ENCODE data around the gene FAM111B.

Gene FAM111B

DNA sequence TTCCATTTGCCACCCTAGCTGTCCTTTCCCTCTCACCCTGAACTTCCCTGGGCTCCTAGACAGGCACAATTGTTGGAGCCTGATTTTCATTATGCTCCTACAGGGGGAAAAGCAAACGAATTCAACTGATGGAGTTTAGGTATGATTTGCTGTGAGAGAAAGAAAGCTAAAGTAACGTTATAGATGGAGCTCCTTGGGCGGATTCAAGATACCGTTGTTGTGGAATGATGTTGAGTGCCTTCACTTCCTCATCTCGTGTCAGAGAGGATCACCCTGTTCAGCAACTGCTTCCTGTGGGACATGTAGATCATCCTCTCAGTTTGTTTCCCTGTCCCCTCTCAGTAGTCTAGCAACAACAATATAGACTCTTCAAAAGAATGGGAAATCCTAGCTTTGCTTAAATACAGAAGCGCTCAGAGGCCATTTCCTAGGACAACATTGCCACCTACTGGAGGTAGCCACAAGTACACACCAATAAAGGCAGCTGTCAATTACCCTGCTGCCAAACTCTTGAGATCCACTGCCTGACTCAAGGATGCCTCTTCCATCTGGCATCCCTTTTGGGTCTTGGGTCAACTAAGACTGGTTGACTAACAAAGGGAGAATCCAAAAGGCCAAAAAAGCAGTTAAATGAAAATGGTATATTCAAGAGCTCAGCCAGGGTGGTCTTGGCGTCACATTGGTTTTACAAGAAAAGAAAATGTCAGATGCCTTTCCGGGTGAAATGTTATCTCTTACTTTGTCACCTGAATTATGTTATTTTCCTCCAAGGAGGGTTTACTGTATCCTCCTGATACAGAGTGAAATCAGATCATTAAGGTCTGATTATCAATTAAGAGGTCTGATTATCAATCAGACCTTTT, 51.4 kb downstream of the FAM111B start:
- H3K27me3 ChIP-seq (ENCODE audit: control insufficient read depth, insufficient read depth, low read length), result no peaks in the 10 kb centered on the region
- H3K4me3 ChIP-seq (ENCODE audit: low read length), result no peak overlapping the region
- peaks cover 2% of the 10 kb centered on the region; the same call in 1 of the 2 replicates for H3K4me1 ChIP-seq (ENCODE audit: control insufficient read depth, insufficient read depth, low read length)
- DNase-seq (ENCODE audit: low read depth, low spot score), result no peak
- H3K27ac ChIP-seq (ENCODE audit: low read length), result no peak overlapping the region
- H3K9me3 ChIP-seq (ENCODE audit: control insufficient read depth, insufficient read depth, low read length), result no peaks in the 10 kb centered on the region
- no CpG with 5 or more reads among the region's 8 CpGs for WGBS (ENCODE audit: insufficient coverage, insufficient read length)
- H3K36me3 ChIP-seq (ENCODE audit: control insufficient read depth, insufficient read depth, low read length), result no peaks in the 10 kb centered on the region

DNA sequence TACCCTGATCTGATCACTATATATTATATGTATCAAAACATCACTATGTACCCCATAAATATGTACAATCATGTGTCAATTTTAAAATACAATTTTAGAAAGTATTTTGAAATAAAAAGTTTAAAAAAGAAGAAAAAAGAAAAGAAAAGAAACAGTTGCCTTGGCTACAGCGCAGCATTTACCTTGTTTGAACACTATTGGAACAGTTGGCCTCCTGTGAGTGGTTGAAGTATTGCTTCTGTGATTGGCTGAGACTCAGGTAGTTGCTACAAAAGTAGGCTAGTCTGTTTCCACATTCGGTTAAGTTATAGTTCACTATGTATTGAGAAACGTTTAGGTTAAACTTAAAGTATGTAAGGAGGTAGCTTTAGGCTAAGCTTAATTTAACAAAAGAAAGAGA, 57.0 kb downstream of the FAM111B start:
- no peaks in the 10 kb centered on the region for H3K27me3 ChIP-seq (ENCODE audit: control insufficient read depth, insufficient read depth, low read length)
- no CpG with 5 or more reads among the region's 3 CpGs for WGBS (ENCODE audit: insufficient coverage, insufficient read length)
- H3K9me3 ChIP-seq (ENCODE audit: control insufficient read depth, insufficient read depth, low read length), result no peaks in the 10 kb centered on the region
- no peak overlapping the region for H3K4me3 ChIP-seq (ENCODE audit: low read length)
- no peak overlapping the region for H3K27ac ChIP-seq (ENCODE audit: low read length)
- H3K4me1 ChIP-seq (ENCODE audit: control insufficient read depth, insufficient read depth, low read length), result no peaks in the 10 kb centered on the region
- no peaks in the 10 kb centered on the region for H3K36me3 ChIP-seq (ENCODE audit: control insufficient read depth, insufficient read depth, low read length)
- DNase-seq (ENCODE audit: low read depth, low spot score), result no peak

DNA sequence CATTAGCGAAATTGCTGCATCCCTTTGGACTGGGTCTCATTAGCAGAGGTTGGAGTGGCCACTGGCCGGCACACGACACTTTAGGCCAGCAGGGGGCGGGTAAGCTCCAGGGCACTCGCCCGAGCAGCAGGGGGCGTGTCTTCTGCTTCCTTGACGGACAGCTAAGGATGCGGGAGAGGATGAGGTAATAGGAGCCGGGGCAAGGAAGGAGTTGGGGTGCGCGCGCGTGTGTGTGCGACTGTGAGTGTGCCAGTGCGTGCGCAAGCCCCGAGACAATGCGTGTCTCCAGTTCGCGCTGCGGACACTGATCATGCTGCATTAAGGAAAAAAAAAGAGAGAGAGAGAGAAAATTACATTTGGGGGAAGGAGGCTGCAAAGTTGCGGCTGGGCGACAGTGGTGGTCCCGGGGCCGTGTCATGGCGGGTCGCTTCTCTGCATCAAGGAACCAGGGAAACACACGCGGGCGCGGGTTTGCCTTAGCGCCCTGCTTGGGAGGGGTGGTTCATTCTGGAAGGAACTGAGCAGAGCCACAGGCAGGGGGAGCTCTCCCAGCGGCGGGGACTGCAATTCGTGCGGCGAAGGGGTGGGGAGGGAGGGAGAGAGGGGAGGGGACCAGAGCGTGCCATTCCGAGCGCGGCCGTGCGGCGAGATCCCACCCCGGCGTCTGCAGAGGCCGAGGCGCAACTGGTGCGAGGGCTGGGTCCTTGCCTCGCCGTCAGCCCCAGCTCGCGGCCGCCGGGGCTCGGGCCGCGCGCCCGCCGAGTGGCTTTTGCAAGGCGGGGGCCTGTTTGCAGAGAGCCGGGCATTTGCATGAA, 64.7 kb downstream of the FAM111B start, which contains the start of gene DTX4:
Gene DTX4 (plus strand): TSS at position 625 of the 815 bp plus-strand sequence. CDS start 464 bp downstream, outside the sequence.
- H3K4me1 ChIP-seq (ENCODE audit: control insufficient read depth, insufficient read depth, low read length), result no peaks in the 10 kb centered on the region; the same call in 1 of the 2 replicates
- no CpG with 5 or more reads among the region's 64 CpGs for WGBS (ENCODE audit: insufficient coverage, insufficient read length)
- no peak within 1 kb of the TSS for H3K27ac ChIP-seq (ENCODE audit: low read length)
- H3K36me3 ChIP-seq (ENCODE audit: control insufficient read depth, insufficient read depth, low read length), result no peaks in the 10 kb centered on the region
- DNase-seq (ENCODE audit: low read depth, low spot score), result peak; percentile 87
- H3K27me3 ChIP-seq (ENCODE audit: control insufficient read depth, insufficient read depth, low read length), result no peaks in the 10 kb centered on the region
- no peaks in the 10 kb centered on the region for H3K9me3 ChIP-seq (ENCODE audit: control insufficient read depth, insufficient read depth, low read length)
- H3K4me3 ChIP-seq (ENCODE audit: low read length), result peak within 1 kb of the TSS; percentile 63

DNA sequence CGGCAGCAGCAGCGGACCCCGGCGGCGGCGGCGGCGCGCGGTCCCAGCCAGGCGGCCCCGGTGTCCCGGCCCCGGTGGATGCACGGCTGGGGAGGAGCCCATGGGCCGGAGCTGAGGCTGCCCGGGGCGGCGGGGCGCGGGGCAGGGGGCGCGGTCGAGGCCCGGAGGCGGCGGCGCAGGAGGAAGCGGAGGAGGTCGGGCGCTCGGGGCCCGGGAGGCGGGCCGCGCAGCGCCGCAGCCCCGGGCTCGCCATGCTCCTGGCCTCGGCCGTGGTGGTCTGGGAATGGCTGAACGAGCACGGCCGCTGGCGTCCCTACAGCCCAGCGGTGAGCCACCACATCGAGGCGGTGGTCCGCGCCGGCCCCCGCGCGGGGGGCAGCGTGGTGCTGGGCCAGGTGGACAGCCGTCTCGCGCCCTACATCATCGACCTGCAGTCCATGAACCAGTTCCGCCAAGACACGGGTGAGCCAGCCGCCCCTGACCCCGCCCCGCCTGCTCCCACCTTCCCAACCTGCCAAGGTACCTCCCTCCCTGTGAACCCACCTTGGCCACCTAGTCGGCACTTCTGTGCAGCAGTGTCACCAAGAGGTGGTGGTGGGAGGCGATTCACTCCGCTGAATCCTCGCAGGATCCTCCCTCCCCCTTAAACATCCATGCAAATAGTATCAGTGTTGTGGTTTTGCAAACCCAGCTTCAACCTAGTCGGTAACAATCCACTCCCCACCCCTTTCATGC, 65.5 kb downstream of the FAM111B start:
- no peak for DNase-seq (ENCODE audit: low read depth, low spot score)
- Histone ChIP-seq H3K27ac (ENCODE audit: low read length) (no peak overlapping the region), H3K27me3 (ENCODE audit: control insufficient read depth, insufficient read depth, low read length) (no peaks in the 10 kb centered on the region), H3K9me3 (ENCODE audit: control insufficient read depth, insufficient read depth, low read length) (no peaks in the 10 kb centered on the region), H3K4me3 (ENCODE audit: low read length) (peak overlapping the region; percentile 63), H3K36me3 (ENCODE audit: control insufficient read depth, insufficient read depth, low read length) (no peaks in the 10 kb centered on the region), H3K4me1 (ENCODE audit: control insufficient read depth, insufficient read depth, low read length) (no peaks in the 10 kb centered on the region; the same call in 1 of the 2 replicates)
- no CpG with 5 or more reads among the region's 70 CpGs for WGBS (ENCODE audit: insufficient coverage, insufficient read length)

DNA sequence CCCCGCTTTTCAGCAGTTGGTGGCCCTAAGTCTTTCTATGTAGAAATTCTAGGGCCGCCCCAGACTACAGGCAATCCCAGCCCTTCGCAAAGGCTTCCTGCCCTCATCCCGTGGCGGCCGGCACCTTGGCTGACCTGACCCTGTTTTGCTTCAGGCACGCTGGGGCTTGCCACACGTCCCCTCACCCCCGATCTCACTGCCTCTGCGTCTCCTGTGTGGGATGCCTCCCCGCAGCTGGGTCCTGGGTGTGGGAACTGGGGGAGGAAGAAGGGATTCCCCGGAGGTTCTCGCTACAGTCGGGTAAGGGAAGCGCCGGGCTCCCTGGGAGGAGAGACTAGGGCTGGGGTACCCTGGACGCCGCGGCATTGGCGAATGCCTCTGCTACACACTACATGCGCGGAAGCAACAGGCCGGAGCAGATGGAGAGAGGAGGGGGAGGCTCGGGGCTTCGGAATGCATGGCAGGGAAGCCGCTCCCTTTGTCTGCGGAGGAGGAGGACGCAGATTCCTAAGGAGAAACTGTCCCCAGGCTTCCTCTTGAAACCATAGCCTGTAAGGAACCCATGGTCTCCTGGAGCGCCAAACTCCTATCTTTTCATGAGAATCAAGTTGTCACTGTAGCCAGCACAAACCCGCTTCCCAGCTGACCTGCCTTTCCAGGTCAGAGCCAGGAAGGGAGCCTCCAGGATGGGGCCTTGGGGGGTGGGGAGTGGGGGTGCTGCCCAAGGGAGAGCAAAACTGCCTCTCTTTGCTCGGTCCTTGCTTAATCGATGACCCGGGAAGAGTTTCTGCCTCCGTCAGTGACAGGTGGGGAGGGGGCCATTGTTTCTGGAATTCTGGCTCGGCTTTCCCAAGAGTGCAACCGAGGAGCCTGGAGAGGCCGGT, 66.3 kb downstream of the FAM111B start:
- DNase-seq (ENCODE audit: low read depth, low spot score), result no peak
- H3K4me3 ChIP-seq (ENCODE audit: low read length), result peak overlapping the region; percentile 63
- WGBS (ENCODE audit: insufficient coverage, insufficient read length), result no CpG with 5 or more reads among the region's 37 CpGs
- H3K27ac ChIP-seq (ENCODE audit: low read length), result no peak overlapping the region
- H3K36me3 ChIP-seq (ENCODE audit: control insufficient read depth, insufficient read depth, low read length), result no peaks in the 10 kb centered on the region
- no peaks in the 10 kb centered on the region; the same call in 1 of the 2 replicates for H3K4me1 ChIP-seq (ENCODE audit: control insufficient read depth, insufficient read depth, low read length)
- H3K27me3 ChIP-seq (ENCODE audit: control insufficient read depth, insufficient read depth, low read length), result no peaks in the 10 kb centered on the region
- no peaks in the 10 kb centered on the region for H3K9me3 ChIP-seq (ENCODE audit: control insufficient read depth, insufficient read depth, low read length)

DNA sequence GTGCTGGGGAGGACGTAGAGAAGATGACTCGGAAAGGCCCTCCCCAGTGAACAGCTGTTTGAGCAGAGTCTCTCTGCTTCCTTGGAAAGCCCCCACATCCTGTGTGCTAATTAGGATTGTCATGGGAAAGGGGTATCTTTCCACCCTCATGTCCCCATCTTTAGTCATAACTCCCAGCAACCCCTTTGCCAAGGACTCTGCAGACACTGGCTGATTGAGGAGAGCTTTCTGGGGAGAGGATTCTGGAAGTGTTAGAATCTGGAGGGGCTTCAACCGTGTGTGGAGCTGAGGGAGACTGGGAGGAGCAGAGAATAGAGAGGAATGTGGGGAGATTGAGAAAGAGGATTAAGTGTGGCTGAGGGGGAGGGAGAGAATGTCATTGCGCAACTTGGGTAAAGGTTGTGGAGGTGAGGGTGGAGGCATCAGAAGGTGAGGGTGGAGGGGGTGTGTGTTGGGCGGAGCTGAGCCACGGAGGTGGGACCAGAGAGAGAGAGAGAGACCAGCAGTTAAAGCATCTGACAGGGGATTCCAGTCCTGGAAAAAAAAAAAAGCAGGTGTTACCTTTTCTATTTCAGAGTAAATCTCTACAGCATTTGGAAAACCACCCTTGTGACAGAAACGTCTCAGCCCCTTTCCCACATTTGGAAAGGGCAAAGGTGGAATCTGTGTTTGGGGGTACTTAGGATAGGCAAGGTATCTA, 67.1 kb downstream of the FAM111B start:
- DNase-seq (ENCODE audit: low read depth, low spot score), result no peak
- 100% methylated on average over 1 of the region's 7 CpGs for WGBS (ENCODE audit: insufficient coverage, insufficient read length)
- H3K27ac ChIP-seq (ENCODE audit: low read length), result no peak overlapping the region
- H3K27me3 ChIP-seq (ENCODE audit: control insufficient read depth, insufficient read depth, low read length), result no peaks in the 10 kb centered on the region
- H3K4me3 ChIP-seq (ENCODE audit: low read length), result peak overlapping the region; percentile 63; the same call in 1 of the 2 replicates
- H3K9me3 ChIP-seq (ENCODE audit: control insufficient read depth, insufficient read depth, low read length), result no peaks in the 10 kb centered on the region
- H3K4me1 ChIP-seq (ENCODE audit: control insufficient read depth, insufficient read depth, low read length), result no peaks in the 10 kb centered on the region; the same call in 1 of the 2 replicates
- H3K36me3 ChIP-seq (ENCODE audit: control insufficient read depth, insufficient read depth, low read length), result no peaks in the 10 kb centered on the region

DNA sequence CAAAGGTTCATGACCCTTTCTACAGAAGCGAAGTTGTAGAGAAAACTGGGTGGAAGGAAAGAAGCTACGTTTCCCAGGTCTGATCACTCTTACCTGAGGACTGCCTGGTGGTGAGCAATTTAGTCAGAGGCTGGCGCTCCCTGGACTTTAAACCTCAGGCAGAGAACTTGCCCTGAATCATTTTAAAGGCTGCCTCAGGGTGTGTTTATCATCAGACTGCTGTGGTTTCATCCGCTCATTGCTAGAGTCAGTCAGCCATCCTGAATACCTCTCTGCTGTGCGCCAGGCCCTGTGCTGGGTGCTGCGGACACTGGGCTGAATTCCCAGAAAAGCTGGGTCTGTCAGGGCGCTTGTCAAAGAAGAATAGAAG, 67.6 kb downstream of the FAM111B start:
- Histone ChIP-seq H3K4me1 (ENCODE audit: control insufficient read depth, insufficient read depth, low read length) (no peaks in the 10 kb centered on the region; the same call in 1 of the 2 replicates), H3K27ac (ENCODE audit: low read length) (no peak overlapping the region), H3K27me3 (ENCODE audit: control insufficient read depth, insufficient read depth, low read length) (no peaks in the 10 kb centered on the region), H3K4me3 (ENCODE audit: low read length) (no peak overlapping the region), H3K9me3 (ENCODE audit: control insufficient read depth, insufficient read depth, low read length) (no peaks in the 10 kb centered on the region), H3K36me3 (ENCODE audit: control insufficient read depth, insufficient read depth, low read length) (no peaks in the 10 kb centered on the region)
- WGBS (ENCODE audit: insufficient coverage, insufficient read length), result no CpG with 5 or more reads among the region's 7 CpGs
- no peak for DNase-seq (ENCODE audit: low read depth, low spot score)

DNA sequence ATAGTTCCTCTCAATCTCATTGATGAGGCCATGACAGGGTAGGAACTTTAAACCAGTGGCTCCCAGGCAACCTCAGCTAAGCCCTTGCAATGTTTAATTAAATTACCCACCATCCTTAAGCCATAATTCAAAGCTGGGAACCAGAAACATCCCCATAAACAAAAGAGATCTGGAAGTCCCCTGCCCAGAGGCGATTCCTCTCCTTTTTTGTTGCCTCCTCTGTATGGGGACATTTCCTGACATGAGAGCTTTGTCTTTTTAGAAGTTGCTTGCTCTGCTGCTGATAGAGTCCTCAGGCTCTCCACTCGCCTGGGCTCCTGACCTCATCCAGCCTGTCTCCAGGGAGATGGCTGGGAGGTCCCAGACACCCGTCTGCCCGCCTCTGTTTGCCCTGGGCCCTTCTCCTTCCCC, 68.1 kb downstream of the FAM111B start:
- WGBS (ENCODE audit: insufficient coverage, insufficient read length), result no CpG with 5 or more reads among the region's 4 CpGs
- Histone ChIP-seq H3K4me1 (ENCODE audit: control insufficient read depth, insufficient read depth, low read length) (no peaks in the 10 kb centered on the region; the same call in 1 of the 2 replicates), H3K27me3 (ENCODE audit: control insufficient read depth, insufficient read depth, low read length) (no peaks in the 10 kb centered on the region), H3K9me3 (ENCODE audit: control insufficient read depth, insufficient read depth, low read length) (no peaks in the 10 kb centered on the region), H3K27ac (ENCODE audit: low read length) (no peak overlapping the region), H3K4me3 (ENCODE audit: low read length) (no peak overlapping the region), H3K36me3 (ENCODE audit: control insufficient read depth, insufficient read depth, low read length) (no peaks in the 10 kb centered on the region)
- DNase-seq (ENCODE audit: low read depth, low spot score), result no peak

DNA sequence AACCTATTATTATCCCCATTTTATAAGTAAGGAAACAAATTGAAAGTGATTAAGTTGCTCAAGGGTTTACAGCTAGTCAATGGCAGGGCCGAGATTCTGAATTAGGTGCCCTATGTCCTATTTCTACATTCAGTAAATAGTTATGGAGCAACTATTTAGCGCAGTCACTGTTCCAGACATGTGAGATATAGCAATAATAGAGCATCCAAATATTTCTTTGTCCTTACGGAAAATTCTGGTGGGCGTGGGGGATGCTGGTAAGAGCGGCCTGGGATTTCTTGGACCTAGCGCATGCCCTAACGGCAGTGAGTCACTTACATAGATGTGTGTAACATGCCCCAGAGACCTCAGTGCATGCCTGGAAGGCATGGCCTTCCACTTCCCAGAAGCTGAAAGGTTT, 69.3 kb downstream of the FAM111B start:
- Histone ChIP-seq H3K27ac (ENCODE audit: low read length) (no peak overlapping the region), H3K4me1 (ENCODE audit: control insufficient read depth, insufficient read depth, low read length) (no peaks in the 10 kb centered on the region; the same call in 1 of the 2 replicates), H3K36me3 (ENCODE audit: control insufficient read depth, insufficient read depth, low read length) (no peaks in the 10 kb centered on the region), H3K4me3 (ENCODE audit: low read length) (no peak overlapping the region), H3K27me3 (ENCODE audit: control insufficient read depth, insufficient read depth, low read length) (no peaks in the 10 kb centered on the region), H3K9me3 (ENCODE audit: control insufficient read depth, insufficient read depth, low read length) (no peaks in the 10 kb centered on the region)
- DNase-seq (ENCODE audit: low read depth, low spot score), result no peak
- WGBS (ENCODE audit: insufficient coverage, insufficient read length), result no CpG with 5 or more reads among the region's 7 CpGs

All from iPS DF 6.9 (cell line).